T-cell (primary cell): ENCODE results near the gene TPRX2. TPM values are rescaled to one million over a fixed set of nuclear protein-coding genes. Genes with fewer than 3 reads are reported as not detected.
"Not testable (repeated sequence)": the region's sequence is repeated elsewhere in the genome, so short reads cannot be mapped to it uniquely, and the experiment has no call there.

ENCODE experiments used
- ATAC-seq, 4 experiments: fragments of 200-7000 bp in 3 of 4; fragments of 150-1000 bp in 1 of 4; cut with Tn5 transposase; replicated peaks in 1 of 4; 1 replicate in 3 of 4; 2 replicates in 1 of 4; pipeline ENCODE4 v1.10.0; 2021; ENCODE audit warnings: moderate library complexity in 3 of 4, mild to moderate bottlenecking in 2 of 4, moderate number of reproducible peaks in 1 of 4
- CTCF ChIA-PET, 2 donors: fragments of 300-600 bp; sonication (Branson Sonifier 250); formaldehyde crosslinking; loops; one replicate each; lab custom pipeline; 2022; ENCODE audit warnings: antibody characterized with exemption in 2 of 2; lab: Charles Lee
- POLR2A ChIA-PET, 2 donors: fragments of 300-600 bp; sonication (Branson Sonifier 250); formaldehyde crosslinking; loops; one replicate each; lab custom pipeline; 2022; ENCODE audit warnings: antibody characterized with exemption in 2 of 2; lab: Charles Lee
- DNase-seq, 35 experiments: peaks; one replicate each; pipeline versions ENCODE4 v3.0.0 to v3.0.0-alpha.2; 2013 to 2023
- H3K27ac ChIP-seq: one replicate; pipeline ENCODE4 v1.5.1; 2013; ENCODE audit warnings: low read length
- H3K27me3 ChIP-seq, 2 experiments: replicated peaks in 1 of 2; 1 replicate in 1 of 2; 2 replicates in 1 of 2; pipeline versions ENCODE4 v1.6.1 to v1.7.0; 2013; ENCODE audit warnings: low read length in 1 of 2, mixed read lengths in 1 of 2; ENCODE audit not compliant: control insufficient read depth in 2 of 2, insufficient read depth in 2 of 2; ENCODE audit errors: extremely low read depth in 1 of 2
- H3K36me3 ChIP-seq, 2 donors: 1 replicate in 1 of 2; 2 replicates in 1 of 2; pipeline versions ENCODE4 v1.6.1 to v1.7.0; 2013; ENCODE audit warnings: low read length in 1 of 2; ENCODE audit not compliant: control insufficient read depth in 2 of 2, insufficient read depth in 1 of 2; ENCODE audit errors: extremely low read depth in 1 of 2
- H3K4me1 ChIP-seq, 2 experiments: 1 replicate in 1 of 2; 2 replicates in 1 of 2; pipeline versions ENCODE4 v1.6.1 to v1.7.0; 2013; ENCODE audit warnings: low read length in 2 of 2, mixed read lengths in 1 of 2; ENCODE audit not compliant: insufficient read depth in 2 of 2, control insufficient read depth in 1 of 2; ENCODE audit errors: extremely low read depth in 1 of 2
- H3K4me3 ChIP-seq, 2 donors: 1 replicate in 1 of 2; 2 replicates in 1 of 2; pipeline versions ENCODE4 v1.5.1 to v1.7.0; 2013; ENCODE audit warnings: mild to moderate bottlenecking in 2 of 2, low read length in 1 of 2, moderate library complexity in 1 of 2; ENCODE audit not compliant: control insufficient read depth in 1 of 2; ENCODE audit errors: extremely low read depth in 1 of 2
- H3K9me3 ChIP-seq: 2 replicates; pipeline ENCODE4 v1.7.0; 2013
- H3K27ac Mint-ChIP-seq, 2 donors: one replicate each; pipeline ENCODE4 v1.8.0; 2020 to 2021; ENCODE audit warnings: mild to moderate bottlenecking in 2 of 2, mixed read lengths in 2 of 2
- H3K27me3 Mint-ChIP-seq, 2 donors: one replicate each; pipeline ENCODE4 v1.8.0; 2021 to 2022; ENCODE audit warnings: mixed read lengths in 2 of 2
- H3K36me3 Mint-ChIP-seq: one replicate; pipeline ENCODE4 v1.8.0; 2021; ENCODE audit warnings: mixed read lengths
- H3K4me1 Mint-ChIP-seq, 3 donors: one replicate each; pipeline ENCODE4 v1.8.0; 2020 to 2022; ENCODE audit warnings: mixed read lengths in 3 of 3, mild to moderate bottlenecking in 1 of 3
- H3K4me3 Mint-ChIP-seq, 3 donors: one replicate each; pipeline ENCODE4 v1.8.0; 2020 to 2022; ENCODE audit warnings: mild to moderate bottlenecking in 3 of 3, mixed read lengths in 3 of 3, moderate library complexity in 3 of 3
- H3K9me3 Mint-ChIP-seq, 3 donors: one replicate each; pipeline ENCODE4 v1.8.0; 2020 to 2022; ENCODE audit warnings: mixed read lengths in 3 of 3
- WGBS: methylation state at CpG from one replicate; pipeline ENCODE4 v1.1.5; 2013; ENCODE audit warnings: missing lambda C conversion rate; ENCODE audit not compliant: insufficient coverage; 5-methylcytosine and 5-hydroxymethylcytosine counted together
- total RNA-seq, 35 experiments: library from RNA in 6 of 35; stranded (reverse) in 6 of 35; fragments of 120-200 nt in 1 of 35; gene quantifications; one replicate each; pipeline versions ENCODE4 v1.2.1 to v1.2.4 and lab custom pipeline; 2013 to 2026

The TPRX2 gene
- total RNA-seq, 5 donors from 2014 or later (not counting 1 experiment from before 2014, with no cell fraction given), result not detected

- H3K9me3 Mint-ChIP-seq, result peaks cover 0 to 5% (median 0%) of the 10 kb centered on the region in 3 donors
- CTCF ChIA-PET, result no interaction called here
- 67% methylated on average over 1 of the region's 5 CpGs for WGBS
Measured at GRCh38 chr19:47896773-47897172, 37.7 kb downstream of the TPRX2 start.

GRCh38 chr19:47897861-47898260 lies 38.8 kb downstream of the TPRX2 start:
- WGBS, result 70% methylated on average over 5 of the region's 9 CpGs
- Histone ChIP-seq H3K9me3 (no peaks in the 10 kb centered on the region), H3K4me1 (no peaks in the 10 kb centered on the region), H3K27ac (no peak overlapping the region), H3K27me3 (peaks cover 0 to 5% of the 10 kb centered on the region in 2 experiments), H3K4me3 (no peak overlapping the region), H3K36me3 (no peaks in the 10 kb centered on the region)
- H3K27me3 Mint-ChIP-seq, result peaks cover 7 to 16% of the 10 kb centered on the region in 2 donors
- ChIA-PET POLR2A (no interaction called here), CTCF (interaction anchor here in 1 of 2 donors (0.6 kb wide), 1 partner anchor 18 kb away, joined by 3 read pairs; no protein-coding TSS in a partner anchor)
- no peak overlapping the region for H3K27ac Mint-ChIP-seq
- DNase-seq (no peak), ATAC-seq (no peak)
- peaks cover 0 to 5% (median 0%) of the 10 kb centered on the region in 3 donors for H3K9me3 Mint-ChIP-seq
- H3K4me3 Mint-ChIP-seq, result no peak overlapping the region
- no peaks in the 10 kb centered on the region for H3K36me3 Mint-ChIP-seq
- no peaks in the 10 kb centered on the region for H3K4me1 Mint-ChIP-seq

More at GRCh38 chr19:47896773-47897172, 37.7 kb downstream of the TPRX2 start:
- Mint-ChIP-seq H3K4me3 (no peak overlapping the region), H3K36me3 (no peaks in the 10 kb centered on the region), H3K27me3 (peaks cover 7 to 12% of the 10 kb centered on the region in 2 donors), H3K27ac (no peak overlapping the region), H3K4me1 (no peaks in the 10 kb centered on the region)
- H3K9me3 ChIP-seq, result no peaks in the 10 kb centered on the region
- no peak overlapping the region for H3K27ac ChIP-seq
- H3K4me1 ChIP-seq, result no peaks in the 10 kb centered on the region
- ATAC-seq (no peak), DNase-seq (no peak)
- H3K36me3 ChIP-seq, result no peaks in the 10 kb centered on the region
- H3K4me3 ChIP-seq, result no peak overlapping the region
- POLR2A ChIA-PET, result no interaction called here
- peaks cover 0 to 5% of the 10 kb centered on the region in 2 experiments for H3K27me3 ChIP-seq

GRCh38 chr19:47899335-47899734 lies 40.3 kb downstream of the TPRX2 start:
- H3K4me3 Mint-ChIP-seq, result no peak overlapping the region
- no peaks in the 10 kb centered on the region for H3K4me1 Mint-ChIP-seq
- POLR2A ChIA-PET, result no interaction called here
- H3K27me3 Mint-ChIP-seq, result peaks cover 9 to 16% of the 10 kb centered on the region in 2 donors
- WGBS, result 92% methylated on average over 6 of the region's 8 CpGs
- H3K9me3 Mint-ChIP-seq, result peaks cover 0 to 5% (median 0%) of the 10 kb centered on the region in 3 donors
- H3K4me1 ChIP-seq, result no peaks in the 10 kb centered on the region
- H3K27ac Mint-ChIP-seq, result no peak overlapping the region
- H3K27ac ChIP-seq, result no peak overlapping the region
- no peak for DNase-seq
- CTCF ChIA-PET, result no interaction called here
- H3K36me3 Mint-ChIP-seq, result no peaks in the 10 kb centered on the region
- H3K36me3 ChIP-seq, result no peaks in the 10 kb centered on the region
- H3K9me3 ChIP-seq, result no peaks in the 10 kb centered on the region
- H3K27me3 ChIP-seq, result peaks cover 0 to 8% of the 10 kb centered on the region in 2 experiments
- H3K4me3 ChIP-seq, result no peak overlapping the region
- ATAC-seq, result no peak

DNA sequence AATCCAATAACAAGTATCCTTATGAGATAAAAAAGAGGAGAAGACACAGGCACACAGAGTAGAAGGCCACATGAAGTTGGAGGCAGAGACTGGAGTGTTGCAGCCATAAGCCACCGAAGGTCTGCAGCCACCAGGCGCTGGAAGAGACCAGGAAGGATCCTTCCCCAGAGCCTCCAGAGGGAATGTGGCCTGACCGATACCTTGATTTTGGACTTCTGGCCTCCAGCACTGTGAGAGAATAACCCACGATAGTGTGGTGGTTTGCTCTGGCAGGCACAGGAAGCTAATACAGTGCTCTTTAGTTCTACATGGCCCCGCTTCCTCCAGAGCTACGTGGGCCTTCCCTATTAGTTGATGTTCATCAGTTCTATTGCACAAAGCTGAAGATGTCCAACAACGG lies 42.3 kb downstream of the TPRX2 start:
- no peaks in the 10 kb centered on the region for H3K4me1 ChIP-seq
- ATAC-seq (no peak), DNase-seq (no peak)
- no peaks in the 10 kb centered on the region for H3K9me3 ChIP-seq
- H3K4me1 Mint-ChIP-seq, result no peaks in the 10 kb centered on the region
- peaks cover 9 to 16% of the 10 kb centered on the region in 2 donors for H3K27me3 Mint-ChIP-seq
- ChIA-PET CTCF (no interaction called here), POLR2A (no interaction called here)
- H3K4me3 ChIP-seq, result no peak overlapping the region
- no peak overlapping the region for H3K27ac Mint-ChIP-seq
- WGBS, result 70% methylated on average over 3 of the region's 7 CpGs
- H3K27me3 ChIP-seq, result peaks cover 0 to 8% of the 10 kb centered on the region in 2 experiments
- H3K4me3 Mint-ChIP-seq, result no peak overlapping the region
- H3K27ac ChIP-seq, result no peak overlapping the region
- peaks cover 0 to under 1% (median 0%) of the 10 kb centered on the region in 3 donors for H3K9me3 Mint-ChIP-seq
- no peaks in the 10 kb centered on the region for H3K36me3 ChIP-seq
- no peaks in the 10 kb centered on the region for H3K36me3 Mint-ChIP-seq

- CTCF ChIA-PET, H3K27ac Mint-ChIP-seq, H3K36me3 Mint-ChIP-seq, H3K4me1 ChIP-seq, H3K36me3 ChIP-seq, H3K4me3 ChIP-seq, H3K27me3 ChIP-seq, H3K9me3 Mint-ChIP-seq, H3K27ac ChIP-seq, POLR2A ChIA-PET, ATAC-seq, H3K4me1 Mint-ChIP-seq, H3K27me3 Mint-ChIP-seq, H3K9me3 ChIP-seq, H3K4me3 Mint-ChIP-seq: not testable (repeated sequence)
- DNase-seq, result peak in 32 of 35 experiments; percentile 22 to 83 (median 56)
- no CpG with 5 or more reads among the region's 14 CpGs for WGBS
Measured at GRCh38 chr19:47909350-47909749, 50.3 kb downstream of the TPRX2 start.

- H3K27me3 ChIP-seq, H3K4me1 ChIP-seq, H3K4me3 ChIP-seq, H3K27ac ChIP-seq, H3K9me3 Mint-ChIP-seq, H3K4me3 Mint-ChIP-seq, H3K27me3 Mint-ChIP-seq, H3K36me3 ChIP-seq, H3K36me3 Mint-ChIP-seq, H3K27ac Mint-ChIP-seq, CTCF ChIA-PET, POLR2A ChIA-PET, H3K9me3 ChIP-seq, ATAC-seq, H3K4me1 Mint-ChIP-seq: not testable (repeated sequence)
- no CpG with 5 or more reads among the region's 2 CpGs for WGBS
- peak in 1 of 35 experiments; percentile 10 for DNase-seq
Measured at GRCh38 chr19:47910191-47910590, 51.2 kb downstream of the TPRX2 start.
